Ascending aorta (tissue), 2 donors: ENCODE data around the gene KLC1. TPM values are rescaled to one million over a fixed set of nuclear protein-coding genes. Genes with fewer than 3 reads are reported as not detected.
"Not testable (repeated sequence)": the region's sequence is repeated elsewhere in the genome, so short reads cannot be mapped to it uniquely, and the experiment has no call there.

Experiments used
- DNase-seq, 2 donors: peaks; one replicate each; pipeline ENCODE4 v3.0.0-alpha.2; 2019; ENCODE audit warnings: low spot score in 2 of 2
- H3K27ac ChIP-seq, 2 donors: fragments of 200-600 bp; sonication (generic); one replicate each; pipeline ENCODE4 v1.5.1; 2016 to 2017; ENCODE audit warnings: mild to moderate bottlenecking in 1 of 2
- H3K27me3 ChIP-seq: fragments of 200-600 bp; sonication (generic); one replicate; pipeline ENCODE4 v1.5.1; 2017
- H3K36me3 ChIP-seq, 2 donors: fragments of 200-600 bp; sonication (generic); one replicate each; pipeline ENCODE4 v1.5.1; 2016
- H3K4me1 ChIP-seq, 2 donors: fragments of 200-600 bp; sonication (generic); one replicate each; pipeline ENCODE4 v1.5.1; 2016 to 2017; ENCODE audit warnings: mild to moderate bottlenecking in 1 of 2
- H3K4me3 ChIP-seq, 2 donors: fragments of 200-600 bp; sonication (generic); one replicate each; pipeline ENCODE4 v1.5.1; 2016 to 2017; ENCODE audit warnings: mild to moderate bottlenecking in 1 of 2
- H3K9me3 ChIP-seq, 2 donors: fragments of 200-600 bp; sonication (generic); one replicate each; pipeline ENCODE4 v1.5.1; 2016
- intact Hi-C: fragments of 100-400 bp; cut with DNase I; formaldehyde crosslinking; loops from one replicate; pipeline ENCODE4 v1.15.1; 2023
- total RNA-seq: library from RNA; depleted of rRNA; stranded (reverse); fragments of >200 nt; gene quantifications from one replicate; pipeline ENCODE4 v1.1.0, GENCODE V29; 2016
- TF ChIP-seq, protein P1 (sequence below), 3 experiments: fragments of 200-600 bp in 2 of 3; fragments of 450-650 bp in 1 of 3; sonication (generic) in 2 of 3; IDR thresholded peaks; one replicate each; pipeline ENCODE4 v1.5.1; 2016 to 2019; ENCODE audit warnings: antibody characterized with exemption in 3 of 3, mild to moderate bottlenecking in 1 of 3, moderate library complexity in 1 of 3

The KLC1 gene
- total RNA-seq, 1 donor from 2014 or later, result 302 TPM

DNA sequence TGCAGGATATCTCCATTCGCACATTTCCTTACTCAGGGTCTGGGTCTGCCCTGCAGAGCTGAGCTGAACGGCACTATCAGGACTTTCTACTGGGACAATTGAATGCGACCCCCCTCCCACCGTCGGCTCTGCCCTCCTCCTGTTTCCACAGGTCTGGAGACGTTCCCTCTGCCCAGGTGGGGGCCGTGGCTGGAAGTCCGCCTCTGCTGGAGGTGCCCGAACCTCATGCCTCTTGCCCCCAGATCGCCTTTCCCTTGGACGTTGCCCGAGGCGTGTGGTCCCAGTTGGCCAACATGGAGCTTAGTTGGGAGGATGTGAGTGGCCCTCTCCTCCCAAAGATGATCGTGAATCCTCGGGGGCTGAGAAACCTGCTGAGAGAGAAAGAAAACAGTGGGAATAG is 21.2 kb upstream of the KLC1 start:
- TF ChIP-seq, protein P1, sequence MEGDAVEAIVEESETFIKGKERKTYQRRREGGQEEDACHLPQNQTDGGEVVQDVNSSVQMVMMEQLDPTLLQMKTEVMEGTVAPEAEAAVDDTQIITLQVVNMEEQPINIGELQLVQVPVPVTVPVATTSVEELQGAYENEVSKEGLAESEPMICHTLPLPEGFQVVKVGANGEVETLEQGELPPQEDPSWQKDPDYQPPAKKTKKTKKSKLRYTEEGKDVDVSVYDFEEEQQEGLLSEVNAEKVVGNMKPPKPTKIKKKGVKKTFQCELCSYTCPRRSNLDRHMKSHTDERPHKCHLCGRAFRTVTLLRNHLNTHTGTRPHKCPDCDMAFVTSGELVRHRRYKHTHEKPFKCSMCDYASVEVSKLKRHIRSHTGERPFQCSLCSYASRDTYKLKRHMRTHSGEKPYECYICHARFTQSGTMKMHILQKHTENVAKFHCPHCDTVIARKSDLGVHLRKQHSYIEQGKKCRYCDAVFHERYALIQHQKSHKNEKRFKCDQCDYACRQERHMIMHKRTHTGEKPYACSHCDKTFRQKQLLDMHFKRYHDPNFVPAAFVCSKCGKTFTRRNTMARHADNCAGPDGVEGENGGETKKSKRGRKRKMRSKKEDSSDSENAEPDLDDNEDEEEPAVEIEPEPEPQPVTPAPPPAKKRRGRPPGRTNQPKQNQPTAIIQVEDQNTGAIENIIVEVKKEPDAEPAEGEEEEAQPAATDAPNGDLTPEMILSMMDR (IDR thresholded peaks at IDR 0.05), result no peak
- intact Hi-C loops, result no loop called here
- Histone ChIP-seq H3K4me1 (peaks cover 4 to 10% of the 10 kb centered on the region in 2 donors), H3K27me3 (no peaks in the 10 kb centered on the region), H3K27ac (no peak overlapping the region), H3K9me3 (peaks cover 0 to 6% of the 10 kb centered on the region in 2 donors), H3K36me3 (no peaks in the 10 kb centered on the region), H3K4me3 (peak overlapping the region; percentile 36 to 45)
- DNase-seq, result no peak

DNA sequence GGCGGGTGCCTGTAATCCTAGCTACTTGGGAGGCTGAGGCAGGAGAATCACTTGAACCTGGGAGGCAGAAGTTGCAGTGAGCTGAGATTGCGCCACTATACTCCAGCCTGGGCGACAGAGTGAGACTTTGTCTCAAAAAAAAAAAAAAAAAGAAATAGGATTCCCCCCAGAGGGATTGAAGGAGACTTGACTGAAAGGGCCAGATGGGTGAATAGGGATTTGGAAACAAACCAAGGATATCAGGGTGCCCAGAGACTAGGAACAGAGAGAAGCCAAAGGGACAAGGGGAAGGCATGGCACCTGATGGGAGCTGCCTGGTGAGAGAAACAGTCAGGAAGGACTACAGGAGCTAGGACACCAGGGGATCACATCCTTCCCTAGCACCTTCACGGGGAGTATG is 19.9 kb upstream of the KLC1 start:
- H3K4me3 ChIP-seq, H3K27ac ChIP-seq, intact Hi-C loops, H3K36me3 ChIP-seq, H3K9me3 ChIP-seq, H3K27me3 ChIP-seq, DNase-seq: not testable (repeated sequence)
- H3K4me1 ChIP-seq, result peaks cover 4 to 10% of the 10 kb centered on the region in 2 donors

DNA sequence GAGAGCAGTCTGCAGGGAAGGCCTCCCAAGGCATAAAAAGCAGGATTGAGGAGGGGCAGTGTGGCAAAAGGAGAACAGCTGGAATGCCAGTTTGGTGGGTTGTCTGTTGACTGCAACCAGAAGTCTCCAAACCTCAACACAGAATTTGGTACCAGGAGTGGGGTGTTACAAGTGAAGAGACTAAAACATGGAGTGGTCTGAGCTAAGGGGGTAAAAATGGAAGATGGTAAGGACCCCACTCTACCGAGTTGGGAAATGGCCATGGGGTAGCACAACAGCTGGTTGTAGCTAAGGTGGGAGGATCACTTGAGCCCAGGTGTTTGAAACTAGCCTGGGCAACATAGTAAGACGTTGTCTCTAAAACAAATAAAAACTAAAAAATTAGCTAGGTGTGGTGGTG is 17.8 kb upstream of the KLC1 start:
- Histone ChIP-seq H3K9me3 (peaks cover 0 to 6% of the 10 kb centered on the region in 2 donors), H3K36me3 (no peaks in the 10 kb centered on the region), H3K27ac (no peak overlapping the region), H3K4me3 (no peak overlapping the region), H3K4me1 (peaks cover 4 to 10% of the 10 kb centered on the region in 2 donors), H3K27me3 (no peaks in the 10 kb centered on the region)
- intact Hi-C loops, result no loop called here
- no peak for DNase-seq
- TF ChIP-seq, protein P1 (IDR thresholded peaks at IDR 0.05), result no peak

DNA sequence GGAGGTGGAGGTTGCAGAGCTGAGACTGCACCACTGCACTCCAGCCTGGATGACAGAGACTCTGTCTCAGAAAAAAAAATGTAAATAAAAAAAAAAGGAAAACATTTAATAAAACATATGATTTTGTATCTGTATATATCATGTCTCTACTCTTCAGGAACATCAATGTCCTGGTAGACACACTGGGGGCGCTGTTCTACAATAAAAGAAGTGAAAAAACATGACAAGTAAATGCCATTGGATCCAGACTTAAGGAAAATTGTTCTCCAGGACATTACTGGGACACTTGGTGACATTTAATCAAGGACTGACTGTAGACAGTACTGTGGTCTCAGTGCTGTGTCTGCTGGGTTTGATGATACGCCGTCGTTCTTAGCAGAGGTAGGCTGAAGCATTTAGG is 15.5 kb upstream of the KLC1 start:
- H3K4me3 ChIP-seq, result no peak overlapping the region
- no peak overlapping the region for H3K27ac ChIP-seq
- H3K4me1 ChIP-seq, result no peaks in the 10 kb centered on the region
- peaks cover 0 to 6% of the 10 kb centered on the region in 2 donors for H3K9me3 ChIP-seq
- intact Hi-C loops, result no loop called here
- no peak for DNase-seq
- TF ChIP-seq, protein P1 (IDR thresholded peaks at IDR 0.05), result peak in 1 of 3 experiments; percentile 29
- H3K27me3 ChIP-seq, result no peaks in the 10 kb centered on the region
- no peaks in the 10 kb centered on the region for H3K36me3 ChIP-seq

DNA sequence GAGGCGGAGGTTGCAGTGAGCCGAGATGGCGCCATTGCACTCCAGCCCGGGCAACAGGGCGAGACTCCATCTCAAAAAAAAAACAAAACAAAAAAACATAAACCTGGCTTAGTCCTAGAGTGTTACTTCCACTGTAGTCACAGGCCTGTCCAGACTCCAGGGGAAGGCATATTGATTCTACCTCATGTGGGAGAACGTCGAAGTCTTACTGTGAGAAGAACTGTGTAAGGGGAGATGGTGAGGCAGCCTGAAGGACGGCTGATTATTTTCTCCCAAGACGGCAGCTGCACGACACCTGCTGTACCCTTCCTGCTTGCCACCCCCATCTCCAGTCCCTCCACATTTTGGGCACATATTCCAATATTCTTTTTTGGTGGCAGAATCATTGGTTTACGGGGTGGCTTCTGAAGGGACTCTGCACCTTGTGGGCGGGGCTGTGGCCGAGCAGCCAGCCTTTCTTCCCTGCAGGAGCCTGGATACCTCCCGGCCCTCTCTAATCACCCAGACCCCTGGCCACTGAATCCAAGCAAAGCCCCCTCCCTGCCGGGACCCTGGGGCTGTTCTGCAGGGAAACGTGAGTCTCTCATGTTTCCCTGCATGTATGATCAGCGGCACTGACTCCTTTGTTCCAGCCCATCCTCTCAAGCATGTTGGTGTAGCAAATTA is 12.2 kb upstream of the KLC1 start:
- H3K27ac ChIP-seq, result no peak overlapping the region
- no peak overlapping the region for H3K4me3 ChIP-seq
- H3K9me3 ChIP-seq, result no peaks in the 10 kb centered on the region
- no peak for DNase-seq
- H3K36me3 ChIP-seq, result no peaks in the 10 kb centered on the region
- H3K4me1 ChIP-seq, result no peaks in the 10 kb centered on the region
- TF ChIP-seq, protein P1 (IDR thresholded peaks at IDR 0.05), result no peak
- H3K27me3 ChIP-seq, result no peaks in the 10 kb centered on the region
- intact Hi-C loops, result no loop called here

DNA sequence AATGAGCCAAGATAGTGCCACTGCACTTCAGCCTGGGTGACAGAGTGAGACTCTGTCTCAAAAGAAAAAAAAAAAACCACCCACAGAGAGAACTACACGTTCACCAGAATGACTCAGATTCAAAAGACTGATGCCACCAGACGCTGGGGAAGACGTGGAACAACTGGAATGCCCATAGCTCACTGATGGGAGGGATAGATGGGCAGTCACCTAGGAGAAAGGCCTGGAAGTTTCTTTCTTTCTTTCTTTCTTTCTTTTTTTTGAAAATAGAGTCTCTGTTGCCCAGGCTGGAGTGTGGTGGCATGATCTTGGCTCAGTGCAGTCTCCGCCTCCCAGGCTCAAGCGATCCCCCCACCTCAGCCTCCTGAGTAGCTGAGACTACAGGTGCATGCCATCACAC is 10.0 kb upstream of the KLC1 start:
- Histone ChIP-seq H3K27me3 (no peaks in the 10 kb centered on the region), H3K4me3 (no peak overlapping the region), H3K27ac (no peak overlapping the region), H3K9me3 (no peaks in the 10 kb centered on the region), H3K36me3 (no peaks in the 10 kb centered on the region), H3K4me1 (peaks cover 3 to 5% of the 10 kb centered on the region in 2 donors)
- intact Hi-C loops, result no loop called here
- TF ChIP-seq, protein P1 (IDR thresholded peaks at IDR 0.05), result no peak
- no peak for DNase-seq
